Stimulated activated naive CD4-positive, alpha-beta T cell (primary cell): ENCODE measurements around the gene FOXG1.

Experiments used
- DNase-seq, 6 experiments: peaks; one replicate each; lab custom pipeline; 2025; lab: John Stamatoyannopoulos, UW

FOXG1 gene

GRCh38 chr14:28777471-28778137 is 11.0 kb downstream of the FOXG1 start:
- DNase-seq: no peak

- DNase-seq: no peak
Observed at GRCh38 chr14:28778138-28779117, 11.8 kb downstream of the FOXG1 start.

- DNase-seq: no peak
Observed at GRCh38 chr14:28779456-28779855, 12.9 kb downstream of the FOXG1 start.

- DNase-seq: no peak
Observed at GRCh38 chr14:28780843-28781820, 14.5 kb downstream of the FOXG1 start.

- DNase-seq: no peak
Observed at GRCh38 chr14:28782301-28782700, 15.7 kb downstream of the FOXG1 start.

GRCh38 chr14:28783664-28784063 is 17.1 kb downstream of the FOXG1 start:
- DNase-seq: no peak

- no peak for DNase-seq
Observed at GRCh38 chr14:28784096-28785048, 17.8 kb downstream of the FOXG1 start.

GRCh38 chr14:28785096-28785952 is 18.7 kb downstream of the FOXG1 start:
- DNase-seq: no peak

- no peak for DNase-seq
Observed at GRCh38 chr14:28807518-28807917, 40.9 kb downstream of the FOXG1 start.

GRCh38 chr14:28813810-28814209 is 47.2 kb downstream of the FOXG1 start:
- DNase-seq: no peak
